Astrocyte of the cerebellum (primary cell): ENCODE measurements around the gene VPS4B.
"Not testable (repeated sequence)": the region's sequence is repeated elsewhere in the genome, so short reads cannot be mapped to it uniquely, and the experiment has no call there.

Experiments used
- DNase-seq: peaks from one replicate; pipeline ENCODE4 v3.0.0-alpha.2; 2011; ENCODE audit warnings: low read depth
- H3K4me3 ChIP-seq: 2 replicates; pipeline ENCODE4 v1.5.1; 2011; ENCODE audit warnings: mild to moderate bottlenecking, low read depth, low read length, moderate library complexity
- in situ Hi-C: cut with HindIII; loops from 2 replicates; pipeline ENCODE4 v1.10.0; 2017; ENCODE audit warnings: low sequenced_read_pairs
- TF ChIP-seq, protein P1 (sequence below): IDR thresholded peaks from 2 replicates; pipeline ENCODE4 v1.5.1; 2012; ENCODE audit warnings: low read length, low read depth, moderate library complexity, mild to moderate bottlenecking; ENCODE audit errors: missing control alignments

VPS4B gene

DNA sequence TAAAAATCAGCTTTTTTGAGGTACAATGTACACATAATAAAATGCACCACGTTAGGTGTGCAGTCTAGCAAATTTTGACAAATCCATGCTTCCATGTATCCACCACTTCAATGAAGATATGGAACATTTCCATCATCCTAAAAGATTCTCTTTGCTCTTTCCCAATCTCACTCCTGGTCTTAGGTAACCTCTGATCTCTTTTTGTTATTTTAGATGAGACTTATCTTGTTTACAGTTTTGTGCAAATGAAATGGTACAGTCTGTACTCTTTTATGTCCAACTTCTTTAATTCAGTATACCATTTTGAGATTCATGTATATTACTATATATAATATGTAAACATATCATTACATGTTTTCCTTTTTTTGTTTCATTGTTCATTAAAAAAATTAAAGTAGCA, 38.1 kb upstream of the VPS4B start:
- TF ChIP-seq, protein P1, sequence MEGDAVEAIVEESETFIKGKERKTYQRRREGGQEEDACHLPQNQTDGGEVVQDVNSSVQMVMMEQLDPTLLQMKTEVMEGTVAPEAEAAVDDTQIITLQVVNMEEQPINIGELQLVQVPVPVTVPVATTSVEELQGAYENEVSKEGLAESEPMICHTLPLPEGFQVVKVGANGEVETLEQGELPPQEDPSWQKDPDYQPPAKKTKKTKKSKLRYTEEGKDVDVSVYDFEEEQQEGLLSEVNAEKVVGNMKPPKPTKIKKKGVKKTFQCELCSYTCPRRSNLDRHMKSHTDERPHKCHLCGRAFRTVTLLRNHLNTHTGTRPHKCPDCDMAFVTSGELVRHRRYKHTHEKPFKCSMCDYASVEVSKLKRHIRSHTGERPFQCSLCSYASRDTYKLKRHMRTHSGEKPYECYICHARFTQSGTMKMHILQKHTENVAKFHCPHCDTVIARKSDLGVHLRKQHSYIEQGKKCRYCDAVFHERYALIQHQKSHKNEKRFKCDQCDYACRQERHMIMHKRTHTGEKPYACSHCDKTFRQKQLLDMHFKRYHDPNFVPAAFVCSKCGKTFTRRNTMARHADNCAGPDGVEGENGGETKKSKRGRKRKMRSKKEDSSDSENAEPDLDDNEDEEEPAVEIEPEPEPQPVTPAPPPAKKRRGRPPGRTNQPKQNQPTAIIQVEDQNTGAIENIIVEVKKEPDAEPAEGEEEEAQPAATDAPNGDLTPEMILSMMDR: no peak
- H3K4me3 ChIP-seq: no peak overlapping the region
- DNase-seq: no peak
- in situ Hi-C loops: no loop called here

GRCh38 chr18:63457977-63458376, 35.7 kb upstream of the VPS4B start:
- H3K4me3 ChIP-seq: no peak overlapping the region
- in situ Hi-C loops: no loop called here
- DNase-seq: no peak
- TF ChIP-seq, protein P1: no peak

GRCh38 chr18:63454497-63454896, 32.2 kb upstream of the VPS4B start:
- no peak overlapping the region for H3K4me3 ChIP-seq
- TF ChIP-seq, protein P1: no peak
- DNase-seq: no peak
- in situ Hi-C loops: no loop called here

- in situ Hi-C loops, H3K4me3 ChIP-seq, DNase-seq: not testable (repeated sequence)
Observed at GRCh38 chr18:63452751-63453150, 30.5 kb upstream of the VPS4B start.

DNA sequence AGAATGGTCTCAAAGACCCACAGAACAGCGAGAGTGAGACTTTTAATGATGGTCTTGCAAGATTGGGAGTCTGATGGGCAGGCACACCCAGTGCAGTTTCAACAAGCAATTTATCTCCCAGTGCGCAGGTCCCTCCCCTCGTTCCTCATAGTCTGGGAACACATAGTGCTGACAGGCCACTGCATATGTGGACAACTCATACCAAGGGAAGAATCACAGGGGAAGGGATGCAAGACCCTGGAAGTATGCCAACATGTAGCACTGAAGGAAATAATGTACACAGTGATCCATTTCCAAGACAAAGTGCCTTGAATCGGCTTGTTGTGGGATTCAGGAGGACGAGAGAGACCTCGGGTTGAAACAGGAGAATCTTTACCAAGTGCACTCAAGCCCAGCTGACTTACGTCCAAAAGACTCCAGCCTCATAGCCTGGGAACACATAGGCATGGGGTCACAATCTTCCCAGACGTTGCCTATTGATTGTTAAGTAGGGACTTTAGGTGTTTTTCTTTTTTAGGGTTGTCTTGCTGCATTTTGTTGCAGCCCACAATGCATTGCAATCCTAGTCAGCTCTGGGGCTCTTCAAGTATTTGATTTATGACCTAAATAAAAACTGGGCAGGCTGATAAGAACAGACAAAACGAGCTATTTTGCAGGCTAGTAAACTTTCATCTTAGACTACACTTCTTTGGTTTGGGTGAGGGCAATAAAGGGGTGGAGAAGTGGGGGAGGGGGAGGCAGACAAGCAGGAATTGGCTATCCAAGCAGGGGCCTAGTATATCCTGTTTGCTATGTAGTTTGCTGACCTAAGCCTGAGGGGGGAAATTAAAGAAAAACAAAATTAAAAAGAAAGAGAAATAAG, 29.8 kb upstream of the VPS4B start:
- in situ Hi-C loops: no loop called here

DNA sequence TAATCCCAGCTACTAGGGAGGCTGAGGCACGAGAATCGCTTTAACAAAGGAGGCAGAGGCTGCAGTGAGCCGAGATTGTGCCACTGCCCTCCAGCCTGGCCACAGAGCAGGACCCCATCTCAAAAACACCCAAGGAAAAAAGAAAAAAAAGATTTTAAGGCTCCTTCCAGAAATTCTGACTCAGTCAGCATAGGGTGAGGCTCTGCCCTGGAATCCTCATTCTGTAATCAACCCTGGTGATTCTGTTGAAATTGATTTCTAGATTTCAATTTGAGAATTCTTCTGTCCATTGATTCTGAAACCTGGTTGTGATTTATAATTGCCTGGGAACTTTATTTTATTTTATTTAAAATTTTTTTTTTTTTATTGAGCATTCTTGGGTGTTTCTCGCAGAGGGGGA, 27.1 kb upstream of the VPS4B start:
- DNase-seq: no peak
- no peak overlapping the region for H3K4me3 ChIP-seq
- in situ Hi-C loops: no loop called here
- TF ChIP-seq, protein P1: no peak

More for the DNA sequence above, 29.8 kb upstream of the VPS4B start:
- TF ChIP-seq, protein P1: no peak
- DNase-seq: no peak
- H3K4me3 ChIP-seq: no peak overlapping the region

DNA sequence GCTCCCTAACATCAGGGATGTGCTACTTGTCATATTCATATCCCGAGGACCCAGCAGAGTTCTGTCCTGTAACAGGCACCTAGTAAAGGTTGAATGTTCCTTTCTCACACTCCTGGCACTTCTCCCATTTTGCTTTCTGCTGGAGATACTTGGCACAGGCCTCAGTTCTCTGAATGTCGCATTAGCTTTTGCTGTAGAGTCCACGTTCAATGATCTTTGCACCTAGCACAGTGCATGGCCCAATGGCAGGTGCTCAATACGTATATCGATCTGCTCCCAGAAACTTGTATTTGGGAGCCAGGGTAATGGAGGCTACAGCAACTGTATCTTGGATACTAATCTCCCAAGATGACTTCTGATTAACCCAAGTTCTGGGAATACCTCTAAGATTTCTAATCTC, 24.8 kb upstream of the VPS4B start:
- in situ Hi-C loops: no loop called here
- no peak overlapping the region for H3K4me3 ChIP-seq
- DNase-seq: no peak
- TF ChIP-seq, protein P1: no peak
